Sciatic nerve (tissue), 2 donors: ENCODE results near the gene NDUFB7. TPM values are rescaled to one million over a fixed set of nuclear protein-coding genes. Genes with fewer than 3 reads are reported as not detected.
"Not testable (repeated sequence)": the region's sequence is repeated elsewhere in the genome, so short reads cannot be mapped to it uniquely, and the experiment has no call there.

ENCODE experiments used
- ATAC-seq: fragments of 200-7000 bp; cut with Tn5 transposase; one replicate; pipeline ENCODE4 v1.9.1; 2020; ENCODE audit warnings: mild to moderate bottlenecking, moderate library complexity
- DNase-seq: peaks from one replicate; pipeline ENCODE4 v3.0.0-alpha.2; 2020; ENCODE audit warnings: low spot score
- intact Hi-C: fragments of 100-400 bp; cut with DNase I; formaldehyde crosslinking; loops from one replicate; pipeline ENCODE4 v1.14.2; 2022
- total RNA-seq: library from RNA; stranded (reverse); fragmentation: NEBNext Ultra II Directional; extraction: Animal tissue kit (Norgen Biotek cat#: 25700); gene quantifications from one replicate; pipeline ENCODE4 v1.2.1, GENCODE V29; 2021
- donor health status: DM: no; HTN: no; CAD: no.
- donor health status: DM: no; HTN: no; CAD: no.

The NDUFB7 gene
- 130 TPM for total RNA-seq

GRCh38 chr19:14571695-14572490 is at the start of gene NDUFB7:
NDUFB7 (minus strand) TSS chr19:14572066; CDS start chr19:14572000, 66 bp downstream.
- DNase-seq (peak; percentile 92), ATAC-seq (peak; percentile 98)
- intact Hi-C loops = no loop called here

GRCh38 chr19:14619404-14619803 is 47.5 kb upstream of the NDUFB7 start:
- no peak for DNase-seq
- ATAC-seq = no peak
- intact Hi-C loops = no loop called here

DNA sequence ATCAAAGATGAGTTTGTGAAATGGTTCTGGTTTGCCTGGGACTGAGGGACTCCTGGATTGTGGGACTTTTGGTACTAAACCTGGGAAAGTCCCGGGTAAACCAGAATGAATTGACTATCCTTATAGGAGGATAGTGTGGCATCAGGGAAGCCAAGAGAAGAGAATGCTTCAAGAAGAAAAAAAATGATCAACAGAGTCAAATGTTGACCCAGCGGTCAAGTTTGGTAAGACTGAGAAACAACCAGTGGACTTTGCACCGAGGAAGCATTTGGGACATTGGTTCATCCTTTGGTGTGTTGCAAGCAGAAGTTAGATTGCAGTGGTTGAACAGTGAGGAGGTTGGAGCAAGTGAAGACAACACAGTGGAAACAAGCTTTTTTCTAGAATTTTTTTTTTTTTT is 44.5 kb upstream of the NDUFB7 start:
- DNase-seq = no peak

DNA sequence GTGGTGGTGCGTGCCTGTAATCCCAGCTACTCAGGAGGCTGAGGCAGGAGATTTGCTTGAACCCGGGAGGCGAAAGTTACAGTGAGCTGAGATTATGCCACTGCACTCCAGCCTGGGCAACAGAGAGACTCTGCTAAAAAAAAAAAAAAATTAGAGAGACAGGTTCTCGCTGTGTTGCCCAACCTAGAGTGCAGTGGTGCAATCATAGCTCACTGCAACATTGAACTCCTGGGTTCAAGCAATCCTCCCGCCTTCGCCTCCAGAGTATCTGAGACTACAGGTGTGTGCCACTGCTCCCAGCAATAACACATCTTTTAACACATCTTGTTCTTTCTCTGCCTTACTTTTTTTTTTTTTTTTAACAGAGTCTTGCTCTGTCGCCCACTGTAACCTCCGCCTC is 43.8 kb upstream of the NDUFB7 start:
- ATAC-seq (no peak), DNase-seq (no peak)

More for the DNA sequence above, 44.5 kb upstream of the NDUFB7 start:
- intact Hi-C loops = no loop called here
- ATAC-seq = no peak

GRCh38 chr19:14614099-14614412 is 42.2 kb upstream of the NDUFB7 start:
- no peak for DNase-seq
- ATAC-seq = no peak
- intact Hi-C loops = no loop called here

More for the DNA sequence above, 43.8 kb upstream of the NDUFB7 start:
- intact Hi-C loops = no loop called here

DNA sequence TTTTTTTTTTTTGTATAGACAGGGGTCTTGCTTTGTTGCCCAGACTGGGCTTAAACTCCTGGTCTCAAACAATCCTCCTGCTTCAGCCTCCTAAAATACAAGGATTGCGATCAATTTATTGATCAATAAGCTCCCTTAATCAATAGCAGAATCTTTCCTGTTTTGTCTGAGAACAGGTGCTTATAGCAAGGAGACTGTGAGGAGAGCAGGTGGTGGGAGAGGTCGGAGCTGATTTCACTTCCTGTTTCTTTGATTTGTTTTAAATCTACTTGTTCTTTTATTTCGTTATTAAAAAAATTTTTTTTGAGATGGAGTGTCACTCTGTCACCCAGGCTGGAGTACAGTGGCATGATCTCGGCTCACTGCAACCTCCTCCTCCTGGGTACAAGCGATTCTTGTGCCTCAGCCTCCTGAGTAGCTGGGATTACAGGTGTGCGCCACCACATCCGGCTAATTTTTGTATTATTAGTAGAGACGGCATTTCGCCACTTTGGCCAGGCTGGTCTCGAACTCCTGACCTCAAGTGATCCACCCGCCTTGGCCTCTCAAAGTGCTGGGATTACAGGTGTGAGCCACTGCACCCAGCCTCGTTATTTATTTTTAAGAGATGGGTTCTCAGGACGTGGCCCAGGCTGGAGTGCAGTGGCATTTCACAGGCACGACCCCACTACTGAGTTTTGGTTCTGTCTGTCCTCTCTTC is 41.7 kb upstream of the NDUFB7 start:
- DNase-seq, ATAC-seq, intact Hi-C loops: not testable (repeated sequence)

DNA sequence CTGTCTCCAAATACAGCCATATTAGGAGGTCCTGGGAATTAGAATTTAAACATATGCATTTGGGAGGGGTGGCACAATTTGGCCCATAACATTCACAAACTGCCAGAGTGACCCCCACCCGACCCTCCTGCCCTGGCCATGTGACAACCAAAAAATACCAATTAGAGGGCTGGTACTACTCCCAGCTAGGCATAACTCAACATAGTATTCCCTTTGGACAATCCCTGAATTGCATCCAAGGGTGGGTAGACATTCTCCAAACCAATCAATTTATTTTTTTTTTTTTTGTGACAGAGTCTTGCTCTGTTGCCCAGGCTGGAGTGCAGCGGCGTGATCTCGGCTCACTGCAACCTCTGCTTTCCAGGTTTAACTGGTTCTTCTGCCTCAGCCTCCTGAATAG is 40.8 kb upstream of the NDUFB7 start:
- intact Hi-C loops = no loop called here
- no peak for ATAC-seq
- no peak for DNase-seq

GRCh38 chr19:14612242-14612641 is 40.4 kb upstream of the NDUFB7 start:
- intact Hi-C loops, DNase-seq, ATAC-seq: not testable (repeated sequence)

DNA sequence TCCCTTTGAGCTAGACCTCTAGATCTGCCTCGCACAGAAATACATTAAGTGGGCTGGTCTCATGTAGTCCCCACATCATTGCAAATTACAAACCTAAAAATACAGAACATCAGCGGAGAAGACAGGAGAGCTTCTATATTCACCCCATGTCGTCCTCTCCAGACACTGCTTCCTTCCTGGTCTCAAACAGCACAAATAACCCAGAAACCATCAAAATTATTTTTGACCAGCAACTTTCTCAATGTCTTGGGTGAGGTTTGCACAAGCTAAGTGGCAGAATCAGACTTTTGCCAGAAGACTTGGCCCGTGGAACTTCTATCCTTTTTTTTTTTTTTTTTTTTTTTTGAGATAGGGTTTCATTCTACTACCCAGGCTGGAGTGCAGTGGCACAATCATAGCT is 39.2 kb upstream of the NDUFB7 start:
- ATAC-seq = no peak
- intact Hi-C loops = no loop called here

DNA sequence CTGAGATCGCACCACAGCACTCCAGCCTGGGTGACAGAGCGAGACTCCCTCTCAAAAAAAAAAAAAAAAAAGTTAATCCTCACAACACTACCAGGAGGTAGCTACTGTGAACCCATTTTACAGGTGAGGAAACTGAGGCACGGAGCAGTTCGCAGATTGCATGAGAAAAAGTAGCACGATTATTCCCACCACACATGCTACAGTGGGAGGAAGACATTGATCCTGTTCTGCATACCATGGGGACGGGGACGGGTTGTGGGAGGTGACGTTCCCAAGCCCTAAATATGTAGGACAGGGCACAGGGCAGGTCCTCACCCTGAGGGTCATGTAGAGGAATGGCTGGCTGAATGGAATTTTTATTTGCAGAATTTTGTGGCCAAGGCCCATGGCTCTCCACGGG is 34.8 kb upstream of the NDUFB7 start:
- ATAC-seq (no peak), DNase-seq (no peak)
- intact Hi-C loops = loop anchor here (5.0 kb wide), 1 partner anchor 51 kb away; no protein-coding TSS in a partner anchor

More for the DNA sequence above, 39.2 kb upstream of the NDUFB7 start:
- DNase-seq = no peak

DNA sequence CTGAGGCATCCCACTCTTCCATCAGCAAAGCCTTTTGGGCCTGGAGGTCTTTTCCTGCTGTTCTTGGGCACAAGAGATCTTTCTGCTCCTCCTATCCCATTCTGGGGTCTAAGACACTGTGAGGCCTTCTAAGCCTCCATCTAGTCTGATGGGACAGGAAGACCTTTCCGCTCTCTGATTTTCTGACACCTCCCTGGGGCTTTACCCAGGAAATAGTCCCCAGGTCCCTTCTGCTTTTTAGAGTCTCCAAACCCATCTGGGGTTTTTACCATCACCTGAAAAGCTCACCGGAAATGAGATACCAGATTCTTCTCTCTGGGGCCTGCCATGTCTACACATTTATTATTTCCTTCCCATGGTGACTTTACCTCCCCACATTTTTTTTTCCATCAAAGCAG is 32.1 kb upstream of the NDUFB7 start:
- no peak for ATAC-seq
- intact Hi-C loops = loop anchor here (1.0 kb wide), 1 partner anchor 19 kb away; no protein-coding TSS in a partner anchor
- DNase-seq = no peak

GRCh38 chr19:14599548-14600147 is 27.8 kb upstream of the NDUFB7 start:
- ATAC-seq (no peak), DNase-seq (no peak)
- intact Hi-C loops = no loop called here

GRCh38 chr19:14595558-14595957 is 23.7 kb upstream of the NDUFB7 start:
- intact Hi-C loops = no loop called here
- DNase-seq (no peak), ATAC-seq (no peak)

- intact Hi-C loops, ATAC-seq, DNase-seq: not testable (repeated sequence)
These were observed 17.6 kb upstream of the NDUFB7 start for GRCh38 chr19:14589433-14589832.

- ATAC-seq, DNase-seq, intact Hi-C loops: not testable (repeated sequence)
These were observed 13.3 kb upstream of the NDUFB7 start for GRCh38 chr19:14585187-14585586.

DNA sequence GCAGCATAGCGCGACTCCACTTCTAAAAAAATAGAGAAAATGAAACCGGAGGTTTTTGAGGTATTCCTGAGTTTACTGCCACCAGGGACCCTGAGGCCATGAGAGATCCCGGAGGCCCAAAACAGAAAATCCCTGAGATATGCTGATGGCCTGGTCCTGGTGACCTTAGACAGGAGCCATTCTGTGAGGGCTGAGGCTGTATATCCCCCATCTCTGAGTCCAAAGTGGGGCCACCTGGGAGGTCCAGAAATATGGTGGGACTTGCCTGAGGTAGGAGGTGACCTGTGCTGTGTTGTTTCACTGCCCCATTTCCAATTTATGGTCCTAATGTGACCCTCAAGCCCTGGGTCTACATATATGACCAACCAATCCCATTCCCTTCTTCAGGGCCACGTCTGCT is 12.5 kb upstream of the NDUFB7 start:
- DNase-seq, ATAC-seq, intact Hi-C loops: not testable (repeated sequence)

DNA sequence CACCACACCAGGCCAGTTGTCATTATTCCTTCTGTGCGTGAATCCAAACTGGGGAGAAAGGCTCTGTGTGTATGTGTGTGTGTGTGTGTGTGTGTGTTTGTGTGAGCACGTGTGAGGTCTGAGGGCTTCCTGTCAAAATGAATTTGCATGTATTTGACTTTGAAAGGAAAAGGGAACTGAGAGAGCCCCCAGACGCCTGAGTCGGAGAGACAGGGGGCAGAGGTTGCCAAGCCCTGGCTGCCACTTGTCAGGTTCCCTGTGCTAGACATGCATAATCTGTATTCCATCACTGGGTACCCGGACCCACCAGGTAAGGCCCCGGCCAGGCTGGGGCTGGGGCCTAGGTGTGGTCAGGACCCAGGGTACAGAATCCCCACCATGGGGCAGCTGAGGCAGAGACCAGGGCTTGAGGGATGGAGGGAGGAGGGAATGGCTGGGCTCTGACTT is 11.1 kb upstream of the NDUFB7 start, which contains the start of gene CLEC17A:
TSS of gene CLEC17A (plus strand) at position 191 of the 447 bp plus-strand sequence. CDS start at position 268, 77 bp downstream.
- intact Hi-C loops = no loop called here
- DNase-seq (no peak), ATAC-seq (no peak)

GRCh38 chr19:14580623-14581237 is 8.9 kb upstream of the NDUFB7 start:
- DNase-seq (no peak), ATAC-seq (no peak)
- intact Hi-C loops = no loop called here

- DNase-seq (no peak), ATAC-seq (no peak)
- intact Hi-C loops = no loop called here
These were observed 6.1 kb upstream of the NDUFB7 start for GRCh38 chr19:14577885-14578427.
